T-helper 17 cell (primary cell): ENCODE measurements around the gene RXRB. TPM values are rescaled to one million over a fixed set of nuclear protein-coding genes. Genes with fewer than 3 reads are reported as not detected.
A peak's percentile ranks its signal among the peaks of the same experiment; 100 is the strongest.

Source experiments
- ATAC-seq: fragments of 150-1000 bp; cut with Tn5 transposase; 2 replicates; pipeline ENCODE4 v1.10.0; 2021; ENCODE audit warnings: mild to moderate bottlenecking, moderate library complexity
- DNase-seq, 3 donors: peaks; one replicate each; pipeline versions ENCODE4 v3.0.0 to v3.0.0-alpha.2; 2020 to 2021
- H3K9me3 ChIP-seq: one replicate; pipeline ENCODE4 v1.7.0; 2013; ENCODE audit warnings: low read length, mild to moderate bottlenecking; ENCODE audit not compliant: control insufficient read depth, poor library complexity, severe bottlenecking
- H3K27ac Mint-ChIP-seq: one replicate; pipeline ENCODE4 v1.8.0; 2022; ENCODE audit warnings: mild to moderate bottlenecking, moderate library complexity, mixed read lengths
- H3K27me3 Mint-ChIP-seq: one replicate; pipeline ENCODE4 v1.8.0; 2022; ENCODE audit warnings: mixed read lengths
- H3K36me3 Mint-ChIP-seq: one replicate; pipeline ENCODE4 v1.8.0; 2022; ENCODE audit warnings: low read depth, mixed read lengths
- H3K4me1 Mint-ChIP-seq: one replicate; pipeline ENCODE4 v1.8.0; 2022; ENCODE audit warnings: mild to moderate bottlenecking, mixed read lengths
- H3K4me3 Mint-ChIP-seq: one replicate; pipeline ENCODE4 v1.8.0; 2022; ENCODE audit warnings: mild to moderate bottlenecking, moderate library complexity, mixed read lengths
- total RNA-seq, 4 donors: library from RNA in 2 of 4; stranded (reverse) in 2 of 4; gene quantifications; one replicate each; pipeline ENCODE4 v1.2.3 and lab custom pipeline; 2022 to 2026

RXRB gene
- total RNA-seq, 2 donors from 2014 or later: 51.0 to 64.4 TPM

- no peaks in the 10 kb centered on the region for H3K9me3 ChIP-seq
- Mint-ChIP-seq H3K27me3 (peaks cover 46% of the 10 kb centered on the region), H3K4me1 (peaks cover 37% of the 10 kb centered on the region), H3K36me3 (peaks cover 13% of the 10 kb centered on the region), H3K4me3 (no peak overlapping the region), H3K27ac (no peak overlapping the region)
- ATAC-seq: no peak
- DNase-seq: no peak
These were observed 12.7 kb downstream of the RXRB start for GRCh38 chr6:33187809-33188208.

GRCh38 chr6:33185654-33186187 is 14.7 kb downstream of the RXRB start:
- ATAC-seq: no peak
- Mint-ChIP-seq H3K4me3 (no peak overlapping the region), H3K4me1 (peaks cover 26% of the 10 kb centered on the region), H3K36me3 (peaks cover 9% of the 10 kb centered on the region), H3K27me3 (peaks cover 33% of the 10 kb centered on the region), H3K27ac (no peak overlapping the region)
- no peak for DNase-seq
- H3K9me3 ChIP-seq: no peaks in the 10 kb centered on the region

GRCh38 chr6:33185190-33185589 is 15.3 kb downstream of the RXRB start:
- H3K4me3 Mint-ChIP-seq: no peak overlapping the region
- peaks cover 28% of the 10 kb centered on the region for H3K27me3 Mint-ChIP-seq
- peak overlapping the region; percentile 6 for H3K27ac Mint-ChIP-seq
- no peaks in the 10 kb centered on the region for H3K9me3 ChIP-seq
- H3K4me1 Mint-ChIP-seq: peaks cover 26% of the 10 kb centered on the region
- DNase-seq: no peak
- no peak for ATAC-seq
- peaks cover 9% of the 10 kb centered on the region for H3K36me3 Mint-ChIP-seq

DNA sequence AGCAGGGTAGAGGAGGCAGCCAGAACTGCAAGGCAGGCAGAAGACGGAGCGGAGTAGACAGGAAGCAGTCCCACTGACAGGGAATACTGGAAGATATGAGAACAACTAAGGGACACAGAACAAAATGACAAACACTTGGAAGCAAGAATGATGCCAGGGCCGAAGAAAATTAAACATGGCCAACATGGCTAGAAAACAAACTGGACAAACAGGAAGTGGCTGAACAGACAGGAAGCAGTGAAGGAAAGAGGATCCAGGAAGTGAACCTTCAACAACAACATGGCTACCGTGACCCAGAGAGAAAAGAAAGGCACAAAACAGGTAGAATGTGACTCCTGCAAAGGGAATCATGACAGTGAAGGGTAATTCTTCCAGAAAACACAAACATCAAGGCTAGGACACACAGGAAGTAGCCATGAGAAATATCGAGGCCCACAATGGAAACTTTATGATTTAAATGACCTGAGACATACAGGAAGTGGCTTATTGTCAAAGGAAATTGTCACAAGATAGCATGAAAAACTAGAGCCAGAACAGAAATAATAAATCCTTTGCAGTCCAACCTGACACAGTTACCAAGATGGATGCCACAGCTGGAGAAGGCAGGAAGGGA is 17.3 kb downstream of the RXRB start:
- DNase-seq: no peak
- Mint-ChIP-seq H3K27me3 (peaks cover 14% of the 10 kb centered on the region), H3K36me3 (peaks cover 9% of the 10 kb centered on the region), H3K4me3 (peak overlapping the region; percentile 50), H3K27ac (peak overlapping the region; percentile 0), H3K4me1 (peaks cover 26% of the 10 kb centered on the region)
- H3K9me3 ChIP-seq: no peaks in the 10 kb centered on the region
- ATAC-seq: no peak

DNA sequence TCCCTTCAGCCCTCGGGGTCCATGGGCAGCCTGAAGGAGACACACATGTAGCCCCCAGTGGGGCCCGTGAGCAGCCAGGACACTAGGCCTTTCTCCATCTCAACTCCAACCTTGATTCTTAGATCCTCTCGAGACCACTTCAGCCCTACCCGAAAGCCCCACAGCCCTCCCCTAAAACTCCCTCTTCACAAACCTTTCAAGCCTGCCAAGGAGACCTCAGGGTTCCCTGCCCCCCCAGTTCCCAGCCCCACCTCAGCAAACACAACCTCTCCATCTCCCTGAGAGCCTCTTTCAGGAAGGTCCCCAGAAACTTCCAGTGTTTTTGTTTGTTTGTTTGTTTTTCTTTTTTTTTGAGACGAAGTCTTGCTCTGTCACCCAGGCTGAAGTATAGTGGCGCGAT is 19.3 kb downstream of the RXRB start:
- Mint-ChIP-seq H3K4me3 (no peak overlapping the region), H3K27ac (peak overlapping the region; percentile 44)

DNA sequence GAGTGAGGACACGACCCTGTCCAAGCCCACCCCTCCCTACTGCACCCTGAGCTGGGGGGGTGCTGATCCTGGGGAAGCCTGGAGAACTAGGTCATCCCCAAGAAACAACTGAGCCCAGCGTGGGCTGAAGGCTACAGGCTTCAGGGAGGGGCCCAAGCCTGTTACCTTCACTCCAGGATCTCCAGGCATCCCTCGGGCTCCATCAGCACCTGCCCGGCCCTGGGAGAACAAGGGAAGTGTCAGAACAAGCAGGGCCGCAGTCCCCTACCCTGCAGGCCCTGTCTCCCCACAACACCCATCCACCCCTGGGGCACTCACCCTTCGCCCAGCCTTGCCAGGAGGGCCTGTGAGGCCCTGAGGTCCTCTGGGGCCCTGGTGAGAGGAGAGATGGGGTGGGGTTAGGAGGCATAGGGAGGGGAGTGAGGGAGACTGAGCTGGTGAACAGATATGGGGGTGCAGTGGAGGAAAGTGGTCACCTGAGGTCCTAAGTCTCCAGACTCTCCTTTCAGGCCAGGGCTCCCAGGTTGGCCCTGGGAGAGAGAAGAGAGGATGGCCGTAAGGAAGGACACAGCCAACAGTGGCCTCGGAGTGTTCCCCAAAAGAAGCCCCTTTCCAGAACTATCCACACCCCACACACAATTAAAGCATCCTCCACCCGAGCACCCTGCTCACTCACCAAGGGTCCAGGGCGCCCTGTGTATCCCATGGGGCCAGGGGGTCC is 21.6 kb downstream of the RXRB start:
- peaks cover 18% of the 10 kb centered on the region for H3K4me1 Mint-ChIP-seq
- ATAC-seq: no peak
- DNase-seq: no peak
- no peak overlapping the region for H3K27ac Mint-ChIP-seq
- H3K9me3 ChIP-seq: no peaks in the 10 kb centered on the region
- no peak overlapping the region for H3K4me3 Mint-ChIP-seq
- H3K36me3 Mint-ChIP-seq: peaks cover 4% of the 10 kb centered on the region
- peaks cover 43% of the 10 kb centered on the region for H3K27me3 Mint-ChIP-seq

More for the DNA sequence above, 19.3 kb downstream of the RXRB start:
- DNase-seq: no peak
- H3K36me3 Mint-ChIP-seq: peaks cover 4% of the 10 kb centered on the region
- peaks cover 25% of the 10 kb centered on the region for H3K4me1 Mint-ChIP-seq
- ATAC-seq: no peak
- H3K27me3 Mint-ChIP-seq: peaks cover 24% of the 10 kb centered on the region
- no peaks in the 10 kb centered on the region for H3K9me3 ChIP-seq

- Mint-ChIP-seq H3K4me1 (peaks cover 8% of the 10 kb centered on the region), H3K27ac (peak overlapping the region; percentile 34), H3K36me3 (peaks cover 4% of the 10 kb centered on the region), H3K27me3 (peaks cover 45% of the 10 kb centered on the region), H3K4me3 (no peak overlapping the region)
- DNase-seq (no peak), ATAC-seq (no peak)
- no peaks in the 10 kb centered on the region for H3K9me3 ChIP-seq
These were observed 22.7 kb downstream of the RXRB start for GRCh38 chr6:33177552-33178446.

- H3K27me3 Mint-ChIP-seq: peaks cover 49% of the 10 kb centered on the region
- H3K27ac Mint-ChIP-seq: peak overlapping the region; percentile 34
- no peak overlapping the region for H3K4me3 Mint-ChIP-seq
- H3K4me1 Mint-ChIP-seq: peaks cover 9% of the 10 kb centered on the region
- peaks cover 4% of the 10 kb centered on the region for H3K36me3 Mint-ChIP-seq
- H3K9me3 ChIP-seq: no peaks in the 10 kb centered on the region
- ATAC-seq (no peak), DNase-seq (no peak)
These were observed 23.6 kb downstream of the RXRB start for GRCh38 chr6:33176906-33177305.

DNA sequence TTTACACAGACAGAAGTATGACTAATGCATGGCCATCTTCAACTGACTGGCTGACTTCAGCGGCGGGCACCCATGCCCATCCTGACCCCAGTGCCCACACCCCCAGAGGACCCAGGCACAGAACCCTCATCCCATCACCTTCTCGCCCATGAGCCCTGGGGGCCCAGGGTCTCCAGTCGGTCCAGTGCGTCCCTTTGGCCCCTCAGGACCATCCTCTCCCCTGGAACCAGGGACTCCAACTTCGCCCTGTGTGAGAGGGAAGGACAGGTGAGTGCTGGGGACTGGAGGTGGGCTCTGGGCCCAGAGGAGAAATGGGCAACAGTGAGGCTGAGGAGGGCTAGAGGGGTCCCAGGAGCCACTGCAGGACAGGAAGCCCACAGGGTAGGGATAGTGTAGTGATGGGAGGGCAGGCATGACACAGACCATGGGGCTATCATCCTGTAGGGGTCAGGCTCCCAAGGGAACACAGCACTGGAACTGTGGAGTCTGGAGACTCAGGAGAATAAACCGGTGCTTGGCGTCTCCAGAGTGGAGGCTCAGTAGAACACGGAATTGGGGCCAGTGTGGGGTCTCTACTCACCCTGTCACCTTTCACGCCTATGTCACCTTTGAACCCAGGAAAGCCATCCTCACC is 24.9 kb downstream of the RXRB start:
- Mint-ChIP-seq H3K4me1 (peaks cover 11% of the 10 kb centered on the region), H3K27ac (no peak overlapping the region), H3K36me3 (peaks cover 4% of the 10 kb centered on the region), H3K27me3 (peaks cover 49% of the 10 kb centered on the region), H3K4me3 (no peak overlapping the region)
- H3K9me3 ChIP-seq: no peaks in the 10 kb centered on the region
- DNase-seq (no peak), ATAC-seq (no peak)

DNA sequence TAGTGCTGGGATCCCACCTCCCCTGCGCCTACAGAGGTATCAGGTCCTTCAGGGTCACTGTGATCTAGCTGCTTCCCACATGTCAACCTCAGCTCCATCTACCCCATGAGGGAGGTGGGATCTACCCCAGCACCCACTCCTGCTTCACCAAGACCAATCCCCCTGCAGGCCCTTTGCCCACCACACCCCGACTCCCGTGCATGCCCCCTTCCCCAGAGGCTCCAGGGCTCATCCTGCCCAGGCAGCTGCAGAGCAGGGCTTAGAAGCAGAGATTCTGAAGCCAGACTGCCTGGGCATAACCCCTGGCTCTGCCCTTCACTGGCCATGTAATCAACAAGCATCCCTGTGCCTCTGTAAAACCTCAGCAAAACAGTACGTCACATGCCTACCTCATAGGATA is 25.7 kb downstream of the RXRB start:
- no peaks in the 10 kb centered on the region for H3K9me3 ChIP-seq
- DNase-seq (no peak), ATAC-seq (no peak)
- Mint-ChIP-seq H3K4me1 (peaks cover 11% of the 10 kb centered on the region), H3K36me3 (peaks cover 4% of the 10 kb centered on the region), H3K27me3 (peaks cover 49% of the 10 kb centered on the region), H3K27ac (no peak overlapping the region), H3K4me3 (no peak overlapping the region)

GRCh38 chr6:33173535-33174180 is 26.8 kb downstream of the RXRB start:
- H3K27ac Mint-ChIP-seq: no peak overlapping the region

GRCh38 chr6:33172688-33173534 is 27.6 kb downstream of the RXRB start:
- Mint-ChIP-seq H3K36me3 (no peaks in the 10 kb centered on the region), H3K4me3 (no peak overlapping the region), H3K27me3 (peaks cover 40% of the 10 kb centered on the region), H3K4me1 (peaks cover 6% of the 10 kb centered on the region), H3K27ac (no peak overlapping the region)
- DNase-seq (no peak), ATAC-seq (peak; percentile 40)
- no peaks in the 10 kb centered on the region for H3K9me3 ChIP-seq

More at GRCh38 chr6:33173535-33174180, 26.8 kb downstream of the RXRB start:
- Mint-ChIP-seq H3K27me3 (peaks cover 48% of the 10 kb centered on the region), H3K36me3 (peaks cover 4% of the 10 kb centered on the region), H3K4me1 (peaks cover 11% of the 10 kb centered on the region), H3K4me3 (no peak overlapping the region)
- ATAC-seq (no peak), DNase-seq (no peak)
- H3K9me3 ChIP-seq: no peaks in the 10 kb centered on the region
